K562 (cell line): ENCODE data around the gene IL5. TPM values are rescaled to one million over a fixed set of nuclear protein-coding genes. Genes with fewer than 3 reads are reported as not detected.

Experiments
- GABPA ChIP-seq: fragments of 200-800 bp; sonication (Bioruptor generic); conservative IDR thresholded peaks from 2 replicates; pipeline ENCODE4 v1.6.1; 2016; ENCODE audit warnings: low read depth, missing genetic modification characterization, missing compliant biosample characterization
- KDM5B ChIP-seq: fragments of 200-600 bp; sonication (generic); IDR thresholded peaks from 2 replicates; pipeline ENCODE4 v1.6.1; 2012; ENCODE audit warnings: low read depth, mild to moderate bottlenecking, moderate library complexity, low read length, control low read depth, inconsistent platforms; ENCODE audit not compliant: insufficient replicate concordance
- NR4A1 ChIP-seq, 2 experiments: fragments of 250-450 bp in 1 of 2; fragments of 450-650 bp in 1 of 2; sonication (Bioruptor Pico) in 1 of 2; IDR thresholded peaks; 2 replicates each; pipeline versions ENCODE4 v1.4.0 to v1.6.1; 2016 to 2020; ENCODE audit warnings: mild to moderate bottlenecking in 2 of 2, missing compliant biosample characterization in 1 of 2, missing genetic modification characterization in 1 of 2, moderate library complexity in 1 of 2
- NUFIP1 ChIP-seq: fragments of 450-650 bp; IDR thresholded peaks from 2 replicates; pipeline ENCODE4 v1.6.1; 2018; ENCODE audit not compliant: partially characterized antibody
- SAP30 ChIP-seq: fragments of 200-600 bp; sonication (generic); IDR thresholded peaks from 2 replicates; pipeline ENCODE4 v1.6.1; 2012; ENCODE audit warnings: borderline replicate concordance, low read depth, mild to moderate bottlenecking, moderate library complexity, low read length, control low read depth, inconsistent platforms; ENCODE audit not compliant: insufficient read depth, poor library complexity, severe bottlenecking
- SIN3A ChIP-seq, 2 experiments: fragments of 150-350 bp in 1 of 2; IDR thresholded peaks; 2 replicates each; pipeline ENCODE4 v1.6.1; 2011 to 2016; ENCODE audit warnings: borderline replicate concordance in 2 of 2, low read depth in 2 of 2, low read length in 2 of 2, mild to moderate bottlenecking in 2 of 2, moderate library complexity in 2 of 2; ENCODE audit not compliant: control insufficient read depth in 1 of 2
- SMARCB1 ChIP-seq: IDR thresholded peaks from 2 replicates; pipeline ENCODE4 v1.6.1; 2011; ENCODE audit warnings: improper control_type of control experiment, low read depth; ENCODE audit not compliant: insufficient read length
- STAT5B ChIP-seq: fragments of 250-450 bp; sonication (Bioruptor Pico); IDR thresholded peaks from 2 replicates; pipeline ENCODE4 v1.8.0; 2021; ENCODE audit warnings: mild to moderate bottlenecking, inconsistent platforms
- ZNF778 ChIP-seq: fragments of 450-650 bp; formaldehyde crosslinking; IDR thresholded peaks from 2 replicates; pipeline ENCODE4 v1.4.0; 2020; ENCODE audit warnings: mild to moderate bottlenecking, moderate library complexity
- polyA plus RNA-seq, 8 experiments: library from polyadenylated mRNA; depleted of rRNA in 4 of 8; stranded (reverse) in 5 of 8; unstranded in 3 of 8; fragments of >200 nt; fragmentation: Nextera tagmentation in 2 of 8; fragmentation: Illumina TruSeq in 1 of 8; extraction: Ambion mirVana in 2 of 8; extraction: Trizol in 1 of 8; gene quantifications; 2 replicates each; pipeline versions ENCODE4 v1.2.1 to v1.2.3, GENCODE V29; 2011 to 2014; ENCODE audit warnings: inconsistent platforms in 1 of 8, missing spikeins in 1 of 8
- total RNA-seq, 7 experiments: library from RNA; depleted of rRNA in 6 of 7; stranded (reverse); fragments of >200 nt in 6 of 7; fragmentation: Illumina TruSeq in 2 of 7; extraction: Trizol in 2 of 7; gene quantifications; 2 replicates each; pipeline versions ENCODE4 v1.2.1 to v1.2.3, GENCODE V29; 2011 to 2021; ENCODE audit warnings: low replicate concordance in 1 of 7
- TF ChIP-seq, protein P1 (sequence below): fragments of 200-800 bp; sonication (Bioruptor generic); IDR thresholded peaks from 2 replicates; pipeline ENCODE4 v1.6.1; 2017; ENCODE audit warnings: missing genetic modification characterization, missing compliant biosample characterization

The IL5 gene
- total and polyA plus RNA-seq, 9 of the 15 experiments (the other 6 are each of a cell fraction or from before 2014, with no cell fraction given) = 0.44 TPM; not detected in 8

DNA sequence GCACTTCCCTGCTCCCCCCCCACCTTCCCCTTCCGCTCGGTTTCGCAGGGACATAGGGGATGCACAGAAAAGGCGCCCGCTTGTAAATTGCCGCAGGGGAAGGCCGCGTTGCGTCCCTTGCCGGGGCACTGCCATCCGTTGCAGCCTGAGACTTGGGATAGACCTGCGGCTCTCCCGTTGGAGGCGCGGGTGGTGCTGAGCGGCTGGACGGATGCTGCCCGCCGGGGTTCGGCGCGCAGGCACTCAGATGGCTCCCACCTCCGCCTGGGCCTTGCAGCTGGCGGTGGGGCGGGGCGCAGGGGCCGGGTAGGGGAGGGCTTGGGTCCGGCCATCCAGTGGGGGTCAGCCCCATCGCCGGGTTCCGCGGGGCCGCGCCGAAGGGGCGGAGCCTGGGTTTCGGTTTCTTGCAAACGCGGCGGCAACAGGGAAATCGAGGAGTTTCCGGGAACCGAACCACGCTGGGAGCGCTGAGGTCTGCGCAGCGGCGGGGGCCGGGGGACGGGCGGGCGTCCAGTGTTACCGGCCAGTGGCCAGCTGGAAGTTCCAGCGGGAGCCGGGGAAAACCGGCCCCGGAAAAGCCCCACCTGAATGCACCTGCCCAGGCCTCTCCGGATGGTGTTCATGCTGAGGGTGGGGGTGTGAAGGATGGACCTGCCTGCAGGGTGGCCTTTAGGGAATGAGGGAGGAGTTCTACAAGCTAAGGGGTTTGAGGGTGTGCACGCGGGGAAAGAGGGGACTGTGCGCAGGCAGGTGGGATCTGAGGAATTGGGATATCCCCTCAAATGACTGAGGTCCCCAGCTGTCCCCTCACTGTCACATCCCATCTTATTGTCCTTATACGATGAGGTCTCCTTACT lies 46.5 kb downstream of the IL5 start (continued):
- no peak for TF ChIP-seq STAT5B
- TF ChIP-seq SMARCB1 = no peak
- TF ChIP-seq SIN3A (IDR thresholded peaks at IDR 0.05; ENCODE audit: borderline replicate concordance in 2 of 2, control insufficient read depth in 1 of 2, low read depth in 2 of 2, low read length in 2 of 2) = peak in 1 of 2 experiments; percentile 75; a peak in 2 of 4 replicates
- TF ChIP-seq NUFIP1 = no peak
- TF ChIP-seq GABPA (tag) = peak; percentile 64
- peak; percentile 12 for TF ChIP-seq KDM5B
- 0 out of 2 replicates have a peak, but pooled peaks have one; percentile 15 for TF ChIP-seq NR4A1 (CRISPR knock-in tag; IDR thresholded peaks at IDR 0.05)
- 0 out of 2 replicates have a peak, but pooled peaks have one; percentile 23 for TF ChIP-seq NR4A1 (tag; IDR thresholded peaks at IDR 0.05)
- no peak for TF ChIP-seq ZNF778 (CRISPR knock-in tag)
- TF ChIP-seq, protein P1, sequence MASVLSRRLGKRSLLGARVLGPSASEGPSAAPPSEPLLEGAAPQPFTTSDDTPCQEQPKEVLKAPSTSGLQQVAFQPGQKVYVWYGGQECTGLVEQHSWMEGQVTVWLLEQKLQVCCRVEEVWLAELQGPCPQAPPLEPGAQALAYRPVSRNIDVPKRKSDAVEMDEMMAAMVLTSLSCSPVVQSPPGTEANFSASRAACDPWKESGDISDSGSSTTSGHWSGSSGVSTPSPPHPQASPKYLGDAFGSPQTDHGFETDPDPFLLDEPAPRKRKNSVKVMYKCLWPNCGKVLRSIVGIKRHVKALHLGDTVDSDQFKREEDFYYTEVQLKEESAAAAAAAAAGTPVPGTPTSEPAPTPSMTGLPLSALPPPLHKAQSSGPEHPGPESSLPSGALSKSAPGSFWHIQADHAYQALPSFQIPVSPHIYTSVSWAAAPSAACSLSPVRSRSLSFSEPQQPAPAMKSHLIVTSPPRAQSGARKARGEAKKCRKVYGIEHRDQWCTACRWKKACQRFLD (CRISPR knock-in tag) = peak; percentile 49
- TF ChIP-seq SAP30 = peak; percentile 50
